HUDEP-2 (cell line): Measurements from ENCODE around the gene KCNT2.
"Not testable (repeated sequence)": the region's sequence is repeated elsewhere in the genome, so short reads cannot be mapped to it uniquely, and the experiment has no call there.

ENCODE experiments used
- DNase-seq, 76 experiments: peaks; one replicate each; lab custom pipeline; 2025; ENCODE audit not compliant: unreplicated experiment in 76 of 76; lab: John Stamatoyannopoulos, UW

KCNT2 gene

DNA sequence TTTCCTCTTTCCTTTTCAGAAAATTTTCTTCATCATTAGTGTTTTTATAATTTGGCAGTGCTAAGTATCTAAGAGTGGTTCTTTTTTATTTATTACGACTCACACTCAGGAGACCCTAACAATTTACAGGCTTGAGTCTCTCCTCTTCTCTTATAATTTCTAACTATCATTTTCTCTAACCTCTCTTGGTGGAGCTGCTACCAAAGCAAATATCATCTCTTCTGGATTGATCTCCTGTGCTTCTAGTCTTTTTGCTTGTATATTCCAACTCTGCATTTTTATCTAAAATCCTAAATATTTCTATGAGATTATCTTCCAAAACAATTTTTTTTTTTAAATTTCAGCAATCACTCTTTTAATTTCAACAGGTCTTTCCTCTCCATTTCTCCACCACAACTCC, 250.3 kb downstream of the KCNT2 start:
- no peak for DNase-seq

DNA sequence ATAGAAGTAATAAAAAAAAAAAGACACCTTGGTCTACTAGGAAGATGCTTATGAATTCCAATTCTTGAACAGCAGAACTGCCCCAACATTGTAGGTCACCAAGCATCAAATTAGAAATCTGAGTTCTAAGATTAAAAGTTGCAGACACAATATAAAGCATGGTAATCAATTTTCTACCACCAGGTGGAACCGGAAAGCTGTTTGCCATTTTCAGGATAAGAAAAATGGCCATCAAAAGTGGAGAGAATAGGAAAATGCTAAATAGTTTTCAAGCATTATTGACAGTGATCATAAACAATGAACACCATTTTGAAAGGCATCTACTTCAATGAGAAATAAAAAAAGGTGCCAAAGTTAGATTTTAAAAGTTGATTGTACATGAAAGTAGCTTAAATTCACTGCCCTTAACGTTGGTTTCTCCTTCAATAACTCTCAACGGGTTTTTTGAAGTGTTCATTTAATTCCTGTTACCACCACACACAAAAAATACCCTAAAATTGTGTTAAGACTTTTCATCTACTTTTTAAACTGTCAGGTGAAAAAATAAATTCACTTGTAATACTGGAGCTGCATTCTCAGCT, 252.9 kb downstream of the KCNT2 start:
- DNase-seq, result peak in 6 of 76 experiments; percentile 2 to 30 (median 10)

DNA sequence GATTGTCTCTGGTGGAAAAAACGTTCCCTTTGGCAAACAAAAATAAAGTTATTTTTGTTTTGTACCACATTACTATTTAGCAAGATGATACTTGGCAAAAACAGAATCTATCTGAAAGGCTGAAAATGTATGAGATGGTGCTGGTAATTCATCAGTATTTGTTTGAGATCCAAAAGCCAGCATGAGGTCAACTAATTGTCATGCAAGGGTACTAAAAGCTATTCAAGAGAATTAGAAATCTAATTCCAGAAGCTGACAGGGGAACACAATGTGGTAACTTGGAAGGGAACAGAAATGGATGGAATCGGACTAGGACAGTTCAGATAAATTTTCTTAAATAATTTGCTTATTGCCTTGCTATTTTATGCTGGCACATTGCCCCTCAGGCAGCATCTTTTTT, 263.8 kb downstream of the KCNT2 start:
- DNase-seq, result no peak

DNA sequence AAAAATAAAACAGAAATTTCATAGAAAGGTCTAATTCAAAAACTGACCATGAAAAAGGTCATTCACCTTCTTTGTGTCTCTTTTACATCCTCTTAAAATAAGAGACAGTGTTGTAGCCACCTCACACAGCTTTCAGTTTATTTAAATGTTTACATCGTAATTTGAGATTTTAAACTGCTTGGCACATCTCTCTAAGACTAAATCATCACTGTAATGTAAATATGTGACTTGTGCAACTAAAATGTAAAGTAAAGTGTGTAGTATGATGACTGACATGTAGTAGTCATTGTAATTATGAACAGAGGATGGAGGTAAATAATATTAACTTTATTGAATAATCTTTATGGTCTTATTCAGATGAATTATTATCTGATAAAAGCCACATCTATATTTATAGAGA, 283.9 kb downstream of the KCNT2 start:
- DNase-seq, result no peak

DNA sequence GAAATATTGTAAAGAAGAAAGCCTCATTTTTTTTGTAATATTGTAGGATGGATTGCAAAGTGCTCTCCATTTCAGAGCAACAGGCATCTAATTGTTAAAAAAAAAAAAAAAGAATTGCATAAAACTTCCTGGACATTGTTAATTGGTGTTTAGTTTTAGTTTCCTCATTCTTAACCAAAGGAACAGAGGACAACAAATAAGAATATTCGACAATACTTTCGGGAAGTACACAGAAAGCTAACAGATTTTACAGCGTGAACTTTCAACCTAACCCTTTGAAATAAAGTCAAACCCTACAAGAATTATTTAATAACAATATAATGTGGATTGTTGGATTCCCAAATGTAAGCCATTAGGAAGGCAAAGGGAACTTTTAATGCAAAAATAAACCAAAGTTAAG, 284.4 kb downstream of the KCNT2 start:
- no peak for DNase-seq

DNA sequence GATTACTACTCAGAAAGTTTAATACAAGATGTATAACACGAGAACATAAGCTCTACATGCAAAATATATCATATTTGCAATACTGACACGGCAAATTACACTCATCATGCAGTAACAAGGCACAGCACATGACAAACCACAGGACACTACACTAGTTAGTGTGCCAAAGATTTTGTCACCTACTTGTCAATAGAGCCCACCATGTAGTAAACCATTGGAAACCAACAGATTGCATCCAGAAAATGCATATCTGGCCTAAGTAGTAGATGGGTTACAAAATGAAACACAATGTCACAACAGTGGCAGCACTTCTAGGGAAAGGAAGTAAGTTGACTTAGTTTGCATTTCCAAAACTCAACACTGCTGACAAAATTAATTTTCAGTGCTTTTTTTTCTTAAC, 288.9 kb downstream of the KCNT2 start:
- DNase-seq, result no peak

DNA sequence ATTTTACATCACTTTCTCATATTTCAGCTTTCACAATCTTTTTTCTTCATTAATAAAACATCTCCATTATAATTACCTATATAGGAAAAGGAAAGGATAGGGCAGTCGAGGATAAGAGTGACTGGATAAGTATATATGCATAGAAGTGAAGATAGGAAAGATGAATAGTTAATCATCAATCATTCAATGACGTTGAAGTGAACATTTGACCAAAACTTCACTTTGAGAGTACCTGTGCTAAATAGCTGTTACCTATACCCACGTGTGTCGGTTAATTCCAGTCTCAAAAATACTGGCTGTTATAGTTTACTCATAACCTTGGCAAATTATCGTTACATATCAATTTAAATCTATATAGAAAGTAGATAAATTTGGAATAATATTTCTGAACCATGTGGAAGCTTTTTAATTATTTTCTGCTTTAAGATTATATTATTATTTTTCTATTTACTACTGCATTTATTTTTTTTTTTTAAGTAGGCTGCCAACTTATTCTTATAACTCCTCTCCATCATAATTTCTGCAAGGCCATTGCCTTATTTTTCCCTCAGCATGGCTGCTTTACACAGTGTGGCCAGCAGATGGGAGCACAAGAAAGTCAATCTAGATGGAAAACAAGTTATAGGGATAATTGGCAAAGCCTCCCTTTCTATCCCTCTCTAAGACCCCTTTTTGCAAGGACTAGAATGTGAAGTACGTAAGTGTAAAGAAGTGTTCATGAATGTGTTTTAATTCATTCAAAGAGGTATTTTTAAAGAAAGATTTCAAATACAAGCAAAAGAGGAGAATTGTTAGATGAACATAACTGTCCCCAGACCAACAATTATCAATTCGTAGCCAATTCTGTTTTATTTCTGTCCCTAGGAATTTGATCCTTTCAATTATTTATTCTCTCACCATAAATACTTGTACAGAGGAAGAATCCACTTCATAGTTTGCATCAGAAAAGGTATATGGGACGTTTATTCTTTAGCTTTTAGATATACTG, 290.4 kb downstream of the KCNT2 start:
- DNase-seq, result peak in 11 of 76 experiments; percentile 2 to 59 (median 6)

DNA sequence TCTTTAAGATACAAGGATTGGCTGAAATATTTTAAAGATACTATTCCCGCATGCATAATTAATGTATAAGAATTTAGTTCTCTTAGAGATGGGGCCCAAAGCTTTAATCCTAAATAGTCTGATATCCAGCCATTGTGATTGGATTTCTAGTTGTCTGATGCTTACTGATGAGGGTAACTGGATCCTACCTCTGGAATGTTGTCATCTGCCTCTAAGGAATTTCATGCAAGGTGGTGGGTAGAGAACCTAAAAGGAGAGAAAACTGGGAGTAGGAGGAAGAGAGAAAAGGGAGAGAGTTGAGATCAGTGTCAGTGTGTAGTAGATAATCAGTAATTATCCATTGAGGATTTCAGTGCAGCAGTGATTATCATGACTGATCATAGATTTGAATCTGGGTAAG, 295.5 kb downstream of the KCNT2 start:
- no peak for DNase-seq

DNA sequence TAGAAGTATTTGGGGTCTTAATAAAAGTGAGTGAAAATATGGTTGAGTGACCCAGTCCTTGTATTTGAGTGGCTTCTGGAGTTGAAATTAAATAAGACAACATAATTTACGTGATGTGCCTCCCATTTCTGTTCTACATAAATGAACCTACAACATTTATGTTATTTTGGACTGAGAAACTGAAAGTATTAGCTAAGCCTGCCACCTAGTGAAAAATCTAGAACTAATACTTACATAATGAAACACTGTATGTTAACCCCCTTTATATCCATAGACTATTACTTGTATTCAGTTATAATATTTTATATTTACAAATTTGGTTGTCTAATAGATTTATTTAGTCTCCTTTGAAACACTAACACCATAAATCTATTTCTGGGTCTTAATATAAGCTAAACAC, 298.9 kb downstream of the KCNT2 start:
- DNase-seq, result peak in 12 of 76 experiments; percentile 1 to 35 (median 4)

DNA sequence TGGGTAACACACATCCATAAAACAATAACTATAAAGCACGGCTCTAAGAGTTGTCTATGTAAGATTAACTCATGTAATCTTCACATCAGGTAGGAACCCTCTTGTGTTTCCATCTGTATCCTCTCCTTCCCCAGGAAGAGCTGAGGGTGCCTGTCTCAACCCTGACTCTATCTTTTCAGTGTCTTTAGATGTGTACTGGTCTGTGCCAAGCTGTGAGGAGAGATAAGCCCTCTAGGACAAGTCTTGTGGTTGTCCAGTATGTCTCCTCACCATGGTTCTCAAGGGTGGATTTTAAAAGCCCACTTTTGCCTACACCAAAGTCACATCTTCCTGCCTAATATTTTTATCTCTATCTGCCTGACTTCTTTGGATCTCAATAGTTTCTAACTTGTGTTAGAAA, 300.1 kb downstream of the KCNT2 start:
- DNase-seq, result peak in 26 of 76 experiments; percentile 1 to 63 (median 28)

DNA sequence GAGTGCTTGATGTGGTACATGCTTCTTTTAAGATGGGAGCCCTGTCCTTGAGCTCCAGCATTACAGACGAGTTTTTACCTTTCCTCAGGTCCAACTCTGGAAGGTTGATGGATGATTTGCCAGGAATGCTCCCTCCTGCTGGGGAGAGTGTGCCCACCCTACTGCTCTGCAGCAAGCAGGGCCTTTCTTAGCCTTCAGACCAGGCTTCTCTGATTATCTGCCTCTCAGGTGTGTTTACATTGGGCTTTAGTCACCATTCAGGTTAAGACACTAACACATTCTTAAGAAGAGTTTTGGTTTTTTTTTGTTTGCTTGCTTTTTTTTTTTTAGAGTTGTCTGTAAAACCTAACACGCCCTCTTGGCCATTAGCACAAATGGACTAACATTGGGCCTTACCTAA, 301.8 kb downstream of the KCNT2 start:
- DNase-seq, result no peak

DNA sequence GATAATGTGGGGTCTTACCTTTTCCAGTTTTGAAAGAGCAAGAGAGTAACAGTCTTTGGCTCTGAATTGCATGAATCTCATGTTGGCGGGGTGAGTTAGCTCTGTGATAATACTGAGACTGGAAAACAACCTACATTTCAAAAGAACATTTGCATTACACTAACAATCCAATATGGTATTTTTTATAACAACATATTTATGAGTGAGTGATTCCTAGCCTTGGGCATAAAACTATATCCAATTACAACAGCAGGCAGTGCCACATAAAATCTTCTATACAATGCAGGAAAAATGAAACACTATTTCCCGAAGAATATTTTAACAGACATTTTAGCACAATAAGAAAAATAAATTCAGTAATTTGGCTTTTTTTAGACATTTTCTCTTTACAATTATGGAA, 303.0 kb downstream of the KCNT2 start:
- DNase-seq, result no peak

DNA sequence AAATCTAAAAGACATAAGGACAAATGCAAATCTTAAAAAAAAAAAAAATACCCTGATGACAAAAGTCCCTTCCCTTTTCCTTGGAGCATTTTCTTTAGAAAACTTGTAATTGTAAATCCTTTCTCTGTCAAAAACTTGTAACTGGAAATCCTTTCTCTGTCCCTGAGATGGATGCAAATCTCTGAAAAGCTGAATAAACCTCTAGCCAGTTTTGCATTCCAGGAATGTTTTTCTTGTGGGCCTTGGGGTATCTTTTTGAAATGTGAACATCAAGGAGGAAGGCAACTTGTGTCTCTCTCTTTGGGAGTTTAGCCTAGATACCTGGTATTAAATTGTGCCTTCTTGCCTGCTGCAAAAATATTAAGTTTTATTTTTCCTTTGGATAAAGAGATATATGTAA, 305.3 kb downstream of the KCNT2 start:
- DNase-seq, result no peak

DNA sequence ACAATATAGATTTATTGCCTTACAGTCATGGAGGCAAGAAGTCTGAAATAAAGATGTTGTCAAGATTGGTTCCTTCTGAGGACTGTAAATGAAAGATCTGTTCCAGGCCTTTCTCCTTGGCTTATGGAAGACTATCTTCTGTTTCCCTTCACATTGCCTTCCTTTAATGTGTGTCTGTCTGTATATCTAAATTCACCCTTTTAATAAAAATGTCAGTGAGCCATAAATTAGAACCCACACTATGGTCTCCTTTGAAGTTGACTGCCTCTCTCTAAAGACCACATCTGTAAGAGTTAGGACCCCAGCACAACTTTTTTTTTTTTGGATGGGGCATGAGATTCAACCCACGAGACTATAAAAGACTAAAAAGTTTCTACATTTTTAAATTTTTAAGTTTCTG, 305.8 kb downstream of the KCNT2 start:
- no peak for DNase-seq

DNA sequence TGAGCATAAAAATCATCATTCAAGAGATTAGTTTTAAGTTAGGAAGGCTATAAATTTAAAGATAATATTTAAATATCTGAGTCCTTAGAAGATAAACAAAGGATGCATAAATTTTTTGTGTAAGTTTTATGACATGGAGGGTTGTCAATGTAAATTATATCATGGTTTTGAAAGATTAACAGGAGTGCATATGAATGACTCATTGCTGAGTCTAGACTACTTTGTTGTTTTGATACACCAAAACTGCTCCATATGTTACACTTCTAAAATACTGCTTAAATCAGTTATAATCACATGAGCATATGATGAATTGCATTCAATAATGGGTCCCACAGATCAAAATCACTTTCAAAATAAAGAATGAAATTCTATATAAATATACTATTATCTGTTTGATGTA, 312.5 kb downstream of the KCNT2 start:
- no peak for DNase-seq

DNA sequence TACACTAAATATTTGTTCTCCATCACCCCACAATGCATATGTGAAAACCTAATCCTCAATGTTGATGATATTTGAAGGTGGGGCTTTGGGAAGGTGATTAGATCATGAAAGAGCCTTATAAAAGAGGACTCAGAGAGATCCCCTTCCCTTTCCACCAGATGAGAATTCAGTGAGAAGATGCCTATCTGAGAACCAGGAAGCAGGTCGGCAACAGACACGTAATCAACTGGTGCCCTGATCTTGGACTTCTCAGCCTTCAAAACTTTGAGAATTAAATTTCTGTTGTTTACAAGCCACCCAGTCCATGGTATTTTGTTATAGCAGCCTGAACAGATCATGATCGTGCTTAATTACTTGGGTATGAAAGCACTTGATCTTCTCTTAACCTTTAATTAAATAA, 329.4 kb downstream of the KCNT2 start:
- no peak for DNase-seq

DNA sequence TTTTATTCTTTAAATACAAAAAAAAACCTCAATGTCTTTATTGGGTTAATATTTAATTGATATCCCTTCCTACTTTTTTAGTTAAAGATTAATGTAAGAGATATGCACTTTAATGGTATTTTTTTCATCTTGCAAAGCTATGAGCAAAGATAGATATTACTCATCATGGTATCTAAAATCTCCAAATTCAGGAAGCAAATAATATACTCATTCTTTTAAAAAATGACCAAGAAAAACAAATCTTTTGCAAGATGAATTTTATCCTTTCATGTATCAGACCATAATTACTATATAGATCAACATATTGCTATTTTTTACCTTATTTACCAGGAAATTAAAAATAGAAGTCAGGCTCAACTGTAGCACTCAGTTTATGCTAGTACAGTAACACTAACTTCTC, 330.4 kb downstream of the KCNT2 start:
- no peak for DNase-seq

DNA sequence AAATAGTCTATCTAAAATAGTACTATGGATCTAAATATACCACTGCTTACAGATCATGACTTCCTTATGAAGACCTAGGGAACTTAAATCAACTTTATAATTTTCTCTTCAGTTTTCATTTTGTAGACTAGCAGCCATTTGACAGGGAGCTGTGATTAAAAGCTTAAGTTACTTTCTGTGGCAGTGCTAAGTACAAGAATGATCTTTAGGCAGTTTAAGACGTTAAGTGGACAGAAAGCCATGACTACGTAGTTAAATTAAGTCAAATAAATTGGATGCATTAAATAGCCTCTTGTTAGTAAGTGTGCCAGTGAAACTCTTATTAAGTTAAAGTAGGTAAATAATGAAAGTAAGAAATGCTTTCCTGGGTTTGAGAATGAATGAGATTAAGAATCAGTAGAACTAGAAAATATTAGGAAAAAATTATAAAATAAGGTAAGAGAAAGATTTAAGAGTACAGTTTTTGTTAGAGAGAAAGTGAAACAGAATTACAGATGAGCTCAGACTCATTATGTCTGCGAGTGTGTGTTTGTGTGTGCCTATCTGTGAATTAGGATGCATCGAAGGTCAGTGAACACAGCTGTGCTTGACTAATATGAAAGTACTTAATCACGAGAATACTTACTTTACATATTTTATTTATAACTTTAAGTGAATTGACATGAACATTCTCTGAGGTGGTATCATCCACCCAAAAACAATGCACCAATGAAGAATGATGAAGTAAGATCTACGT, 336.9 kb downstream of the KCNT2 start:
- no peak for DNase-seq

DNA sequence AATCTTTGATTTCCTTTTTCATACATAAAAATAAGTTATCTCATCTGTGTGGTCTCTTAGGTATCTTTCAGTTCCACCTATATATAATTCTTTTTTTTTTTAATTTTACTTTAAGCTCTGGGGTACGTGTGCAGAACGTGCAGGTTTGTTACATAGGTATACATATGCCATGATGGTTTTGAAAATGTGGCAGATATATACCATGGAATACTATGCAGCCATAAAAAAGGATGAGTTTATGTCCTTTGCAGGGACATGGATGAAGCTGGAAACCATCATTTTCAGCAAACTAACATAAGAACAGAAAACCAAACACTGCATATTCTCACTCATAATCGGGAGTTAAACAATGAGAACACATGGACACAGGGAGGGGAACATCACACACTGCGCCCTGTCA, 345.2 kb downstream of the KCNT2 start:
- DNase-seq, result not testable (repeated sequence)

DNA sequence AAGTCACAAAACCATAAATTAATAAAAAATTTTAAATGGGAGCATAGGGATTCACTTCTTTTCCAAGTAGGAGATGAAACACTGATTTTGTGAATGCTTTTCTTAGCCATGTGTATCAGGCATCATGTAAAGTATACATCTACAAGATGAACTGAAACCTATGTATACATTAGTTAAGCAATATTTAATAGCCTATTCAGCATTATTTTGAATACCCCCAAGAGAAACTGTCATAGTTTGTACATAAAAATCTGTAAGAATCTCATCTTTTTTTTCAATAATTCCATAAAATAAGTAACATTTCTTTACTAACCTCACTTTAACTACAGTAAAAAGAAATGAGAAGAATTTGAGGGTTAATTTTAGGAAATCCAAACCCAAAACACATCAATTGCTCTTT, 348.0 kb downstream of the KCNT2 start:
- DNase-seq, result no peak

DNA sequence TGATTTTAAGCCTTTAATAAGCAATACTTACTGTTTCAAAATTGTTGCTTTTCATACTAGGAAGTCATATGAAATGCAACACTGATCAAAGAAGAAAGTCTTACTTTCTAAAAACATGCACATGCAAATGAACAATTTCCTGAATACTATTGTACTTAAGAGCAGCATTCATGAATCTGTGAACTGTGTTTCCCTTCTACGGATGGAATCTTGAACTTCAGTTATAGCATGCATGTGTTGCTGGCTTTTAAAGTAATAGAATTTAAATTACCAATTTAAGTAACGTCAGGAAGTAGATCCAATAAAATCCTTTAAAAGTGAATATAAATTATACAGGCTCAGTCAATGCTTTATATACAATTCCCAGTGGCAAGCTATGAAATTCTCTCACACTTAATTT, 348.9 kb downstream of the KCNT2 start:
- DNase-seq, result no peak
